ENCODE measurements around the gene ZNF142.
"Not testable (repeated sequence)": the region's sequence is repeated elsewhere in the genome, so short reads cannot be mapped to it uniquely, and the experiment has no call there.

ZNF142 gene

GRCh38 chr2:218659258-218659987 lies at the start of gene ZNF142, which contains the start of gene BCS1L:
TSS of gene ZNF142 (minus strand) at chr2:218659623. CDS start at chr2:218656429, 3,194 bp downstream.
TSS of gene BCS1L (plus strand) at chr2:218659683. CDS start at chr2:218660988, 1,305 bp downstream.
- peak; percentile 81 to 91 (median 83) for DNase-seq

- DNase-seq, result no peak
Observed at GRCh38 chr2:218708086-218708485, 48.7 kb upstream of the ZNF142 start.

- DNase-seq, result no peak
Observed at GRCh38 chr2:218703341-218703740, 43.9 kb upstream of the ZNF142 start.

- no peak for DNase-seq
Observed at GRCh38 chr2:218701806-218702205, 42.4 kb upstream of the ZNF142 start.

GRCh38 chr2:218698885-218699284 lies 39.5 kb upstream of the ZNF142 start:
- no peak for DNase-seq

- DNase-seq, result no peak
Observed at GRCh38 chr2:218694405-218695145, 35.2 kb upstream of the ZNF142 start.

- no peak for DNase-seq
Observed at GRCh38 chr2:218691234-218691633, 31.8 kb upstream of the ZNF142 start.

GRCh38 chr2:218687400-218688060 lies 28.1 kb upstream of the ZNF142 start:
- DNase-seq, result not testable (repeated sequence)

- DNase-seq, result no peak
Observed at GRCh38 chr2:218680061-218680460, 20.6 kb upstream of the ZNF142 start.

GRCh38 chr2:218679119-218679518 lies 19.7 kb upstream of the ZNF142 start:
- no peak for DNase-seq

- DNase-seq, result peak; percentile 55 to 75 (median 63)
Observed at GRCh38 chr2:218671654-218672566, 12.5 kb upstream of the ZNF142 start, which contains the start of the genes RNF25 and STK36. TSS of gene RNF25 (minus strand) at chr2:218672002. CDS start at chr2:218671970, 32 bp downstream. TSS of gene STK36 (plus strand) at chr2:218672086. CDS start at chr2:218672830, 744 bp downstream.

- no peak for DNase-seq
Observed at GRCh38 chr2:218671097-218671653, 11.8 kb upstream of the ZNF142 start.

- no peak for DNase-seq
Observed at GRCh38 chr2:218664653-218665052, 5.2 kb upstream of the ZNF142 start.

GRCh38 chr2:218663901-218664300 lies 4.5 kb upstream of the ZNF142 start:
- DNase-seq, result no peak

GRCh38 chr2:218662827-218663226 lies 3.4 kb upstream of the ZNF142 start:
- no peak for DNase-seq

- no peak for DNase-seq
Observed at GRCh38 chr2:218662377-218662776, 3.0 kb upstream of the ZNF142 start.

GRCh38 chr2:218659988-218660358 lies 550 bp upstream of the ZNF142 start:
- DNase-seq, result no peak

GRCh38 chr2:218658671-218659257 lies 659 bp downstream of the ZNF142 start:
- DNase-seq, result no peak

- DNase-seq, result no peak
Observed at GRCh38 chr2:218655751-218656150, 3.7 kb downstream of the ZNF142 start.

- DNase-seq, result no peak
Observed at GRCh38 chr2:218648787-218649100, 10.7 kb downstream of the ZNF142 start.

GRCh38 chr2:218648088-218648786 lies 11.2 kb downstream of the ZNF142 start:
- DNase-seq, result peak in 2 of 4 experiments; percentile 6 to 20

Data from activated naive CD4-positive, alpha-beta T cell (primary cell).